ENCODE data around the gene ANO4.

ANO4 gene

GRCh38 chr12:101074940-101075680, 280.5 kb downstream of the ANO4 start:
- TF ChIP-seq CTCF (conservative IDR thresholded peaks at IDR 0.05; ENCODE audit: low read length), result no peak
- peak; percentile 58 for DNase-seq (ENCODE audit: low read depth)

GRCh38 chr12:101076921-101077320, 282.3 kb downstream of the ANO4 start:
- DNase-seq (ENCODE audit: low read depth), result peak; percentile 88
- no peak for TF ChIP-seq CTCF (conservative IDR thresholded peaks at IDR 0.05; ENCODE audit: low read length)
- no peak overlapping the region for H3K4me3 ChIP-seq (ENCODE audit: low read length)

More at GRCh38 chr12:101074940-101075680, 280.5 kb downstream of the ANO4 start:
- H3K4me3 ChIP-seq (ENCODE audit: low read length), result no peak overlapping the region

GRCh38 chr12:101077791-101078528, 283.4 kb downstream of the ANO4 start:
- H3K4me3 ChIP-seq (ENCODE audit: low read length), result no peak overlapping the region
- no peak for DNase-seq (ENCODE audit: low read depth)
- TF ChIP-seq CTCF (conservative IDR thresholded peaks at IDR 0.05; ENCODE audit: low read length), result no peak

GRCh38 chr12:101078536-101079285, 284.1 kb downstream of the ANO4 start:
- H3K4me3 ChIP-seq (ENCODE audit: low read length), result no peak overlapping the region
- DNase-seq (ENCODE audit: low read depth), result no peak
- TF ChIP-seq CTCF (conservative IDR thresholded peaks at IDR 0.05; ENCODE audit: low read length), result no peak

- TF ChIP-seq CTCF (conservative IDR thresholded peaks at IDR 0.05; ENCODE audit: low read length), result no peak
- H3K4me3 ChIP-seq (ENCODE audit: low read length), result no peak overlapping the region
- no peak for DNase-seq (ENCODE audit: low read depth)
Observed at GRCh38 chr12:101082706-101083105, 288.1 kb downstream of the ANO4 start.

GRCh38 chr12:101086490-101087135, 292.0 kb downstream of the ANO4 start:
- TF ChIP-seq CTCF (conservative IDR thresholded peaks at IDR 0.05; ENCODE audit: low read length), result no peak
- peak; percentile 80 for DNase-seq (ENCODE audit: low read depth)
- H3K4me3 ChIP-seq (ENCODE audit: low read length), result no peak overlapping the region

Data from AG10803 (cell line).